Spleen (tissue), 7 donors: ENCODE results near the gene EGFLAM.

Experiments used
- CTCF ChIP-seq, 11 experiments: fragments of 200-600 bp in 7 of 11; fragments of 450-650 bp in 4 of 11; sonication (generic) in 4 of 11; IDR thresholded peaks in 8 of 11; conservative IDR thresholded peaks in 3 of 11; 1 replicate in 7 of 11; 2 replicates in 4 of 11; pipeline versions ENCODE4 v1.4.0 to v1.8.0; 2016 to 2021; ENCODE audit warnings: antibody characterized with exemption in 11 of 11, inconsistent platforms in 4 of 11, mild to moderate bottlenecking in 1 of 11
- POLR2A ChIP-seq, 3 donors: fragments of 450-650 bp; IDR thresholded peaks; one replicate each; pipeline ENCODE4 v1.5.1; 2017; ENCODE audit warnings: antibody characterized with exemption in 3 of 3, mild to moderate bottlenecking in 1 of 3
- donor health status: DM: no; HTN: no; CAD: no; lungs with moderate emphysema.
- donor health status: DM: no; HTN: no; CAD: no.
- donor health status: DM: no; HTN: no; CAD: no.

DNA sequence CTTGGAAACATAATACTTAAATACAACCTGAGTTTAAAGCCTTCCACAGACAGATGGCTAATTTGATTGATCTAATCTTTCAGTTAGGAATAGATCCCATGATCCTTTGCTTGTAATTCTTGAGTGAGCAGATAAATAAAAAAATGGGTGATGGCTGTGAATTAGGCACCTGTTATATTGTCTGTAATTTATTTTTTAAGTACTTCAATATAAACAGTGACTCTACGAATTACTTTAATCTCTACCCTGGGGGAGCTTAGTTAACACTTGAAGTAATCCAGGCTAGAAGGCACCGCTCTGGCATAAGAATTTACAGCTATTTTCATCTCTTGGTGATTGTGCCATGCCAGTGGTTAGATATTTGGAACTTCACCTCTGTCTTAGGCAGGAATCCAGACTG is 9.0 kb downstream of the EGFLAM start:
- TF ChIP-seq CTCF (IDR thresholded peaks at IDR 0.05 in 8 of 11, conservative IDR thresholded peaks at IDR 0.05 in 3 of 11) (no peak), POLR2A (IDR thresholded peaks at IDR 0.05) (no peak)
